ENCODE data around the gene ZNF770. TPM values are rescaled to one million over a fixed set of nuclear protein-coding genes. Genes with fewer than 3 reads are reported as not detected.
A peak's percentile ranks its signal among the peaks of the same experiment; 100 is the strongest.

The ZNF770 gene
- total and polyA plus RNA-seq, 2 of the 4 experiments (the other 2 are of a cell fraction), result 9.4 to 26.5 TPM

DNA sequence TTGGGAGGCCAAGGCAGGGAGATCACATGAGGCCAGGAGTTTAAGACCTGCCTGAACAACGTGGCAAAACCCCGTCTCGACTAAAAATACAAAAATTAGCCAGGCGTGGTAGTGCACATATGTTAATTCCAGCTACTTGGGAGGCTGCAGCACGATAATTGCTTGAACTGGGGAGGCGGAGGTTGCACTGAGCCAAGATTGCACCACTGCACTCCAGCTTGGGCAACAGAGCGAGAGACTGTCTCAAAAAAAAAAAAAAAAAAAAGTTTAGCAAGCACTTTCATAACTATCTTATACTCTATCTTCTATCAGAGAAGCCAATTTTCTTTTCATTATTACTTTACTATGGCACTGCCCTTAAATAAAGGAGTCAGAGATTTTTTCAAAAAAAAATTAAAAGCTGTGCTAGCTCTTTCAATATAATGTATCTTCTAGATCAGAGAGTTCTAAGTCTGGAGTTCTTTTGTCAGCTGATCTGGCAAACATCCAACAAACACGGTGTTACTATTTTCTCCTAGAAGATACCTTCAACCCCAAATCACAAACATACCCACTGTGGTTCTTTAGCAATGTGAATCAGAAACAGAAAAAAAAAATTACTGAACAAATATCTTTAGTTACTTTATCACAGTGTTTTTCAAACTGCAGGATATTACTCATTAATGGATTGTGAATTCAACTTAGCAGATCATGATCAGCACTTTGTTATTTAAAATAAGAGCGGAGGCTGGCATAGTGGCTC, 3.0 kb downstream of the ZNF770 start:
- Histone ChIP-seq H3K4me1 (ENCODE audit: control insufficient read depth, insufficient read depth, low read length) (peaks cover 5% of the 10 kb centered on the region), H3K4me3 (ENCODE audit: insufficient read depth, low read depth, low read length) (no peak overlapping the region)

More for the DNA sequence above, 3.0 kb downstream of the ZNF770 start:
- DNase-seq, result peak; percentile 22
- TF ChIP-seq POLR2A (IDR thresholded peaks at IDR 0.05; ENCODE audit: low read depth, low read length) (no peak), SMC3 (IDR thresholded peaks at IDR 0.05; ENCODE audit: low read depth, low read length) (no peak), FOS (IDR thresholded peaks at IDR 0.05; ENCODE audit: low read depth, low read length) (no peak), MAZ (IDR thresholded peaks at IDR 0.05; ENCODE audit: borderline replicate concordance, low read depth, low read length) (no peak), RFX5 (IDR thresholded peaks at IDR 0.05; ENCODE audit: low read depth, low read length) (no peak), CEBPB (IDR thresholded peaks at IDR 0.05; ENCODE audit: low read depth, low read length) (no peak), RAD21 (IDR thresholded peaks at IDR 0.05; ENCODE audit: low read length) (no peak), BHLHE40 (IDR thresholded peaks at IDR 0.05; ENCODE audit: low read depth, low read length) (no peak), NFE2L2 (IDR thresholded peaks at IDR 0.05; ENCODE audit: low read depth, low read length) (no peak), CHD1 (IDR thresholded peaks at IDR 0.05; ENCODE audit: low read depth, low read length) (no peak), MAFK (IDR thresholded peaks at IDR 0.05; ENCODE audit: low read depth, low read length) (no peak), ELK1 (IDR thresholded peaks at IDR 0.05; ENCODE audit: borderline replicate concordance, low read depth, low read length) (no peak)
- TF ChIP-seq, protein P1, sequence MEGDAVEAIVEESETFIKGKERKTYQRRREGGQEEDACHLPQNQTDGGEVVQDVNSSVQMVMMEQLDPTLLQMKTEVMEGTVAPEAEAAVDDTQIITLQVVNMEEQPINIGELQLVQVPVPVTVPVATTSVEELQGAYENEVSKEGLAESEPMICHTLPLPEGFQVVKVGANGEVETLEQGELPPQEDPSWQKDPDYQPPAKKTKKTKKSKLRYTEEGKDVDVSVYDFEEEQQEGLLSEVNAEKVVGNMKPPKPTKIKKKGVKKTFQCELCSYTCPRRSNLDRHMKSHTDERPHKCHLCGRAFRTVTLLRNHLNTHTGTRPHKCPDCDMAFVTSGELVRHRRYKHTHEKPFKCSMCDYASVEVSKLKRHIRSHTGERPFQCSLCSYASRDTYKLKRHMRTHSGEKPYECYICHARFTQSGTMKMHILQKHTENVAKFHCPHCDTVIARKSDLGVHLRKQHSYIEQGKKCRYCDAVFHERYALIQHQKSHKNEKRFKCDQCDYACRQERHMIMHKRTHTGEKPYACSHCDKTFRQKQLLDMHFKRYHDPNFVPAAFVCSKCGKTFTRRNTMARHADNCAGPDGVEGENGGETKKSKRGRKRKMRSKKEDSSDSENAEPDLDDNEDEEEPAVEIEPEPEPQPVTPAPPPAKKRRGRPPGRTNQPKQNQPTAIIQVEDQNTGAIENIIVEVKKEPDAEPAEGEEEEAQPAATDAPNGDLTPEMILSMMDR (conservative IDR thresholded peaks at IDR 0.05; ENCODE audit: low read depth, low read length), result no peak
- Histone ChIP-seq H3K27me3 (ENCODE audit: control insufficient read depth, insufficient read depth, low read length) (no peaks in the 10 kb centered on the region), H2BK5ac (ENCODE audit: low read depth, low read length, poor library complexity, severe bottlenecking) (no peak overlapping the region), H4K91ac (ENCODE audit: insufficient read depth, low read depth, low read length) (no peak overlapping the region), H3K27ac (ENCODE audit: insufficient read depth, low read length) (no peak overlapping the region), H3K56ac (ENCODE audit: extremely low read depth, insufficient read depth, low read length) (no peak overlapping the region), H2BK120ac (ENCODE audit: low read depth, low read length) (no peak overlapping the region), H3K4ac (ENCODE audit: low read depth, low read length) (no peak overlapping the region), H2AFZ (replicated peaks; ENCODE audit: low read length, poor library complexity) (no peak overlapping the region), H2AK9ac (replicated peaks; ENCODE audit: low read depth, low read length, poor library complexity) (no peak overlapping the region), H3K9me3 (ENCODE audit: control insufficient read depth, insufficient read depth, low read length) (no peaks in the 10 kb centered on the region), H2BK20ac (ENCODE audit: low read depth, low read length) (no peak overlapping the region), H3K23ac (ENCODE audit: low read depth, low read length) (no peak overlapping the region), H2AK5ac (ENCODE audit: low read depth, low read length) (no peak overlapping the region), H3K14ac (replicated peaks; ENCODE audit: low read depth, low read length) (no peak overlapping the region), H3K9ac (ENCODE audit: low read depth, low read length) (no peak overlapping the region), H4K20me1 (ENCODE audit: insufficient read depth, low read length) (peaks cover 9% of the 10 kb centered on the region; the same call in 1 of the 2 replicates), H3K36me3 (ENCODE audit: control insufficient read depth, insufficient read depth, low read length) (peaks cover 8% of the 10 kb centered on the region), H3K4me2 (ENCODE audit: low read depth, low read length) (no peak overlapping the region), H3K79me1 (ENCODE audit: low read depth in 1 of 2, low read length in 2 of 2) (peaks cover 5 to 30% of the 10 kb centered on the region in 2 experiments; a peak in 3 of 4 replicates), H3K18ac (ENCODE audit: low read depth, low read length) (no peak overlapping the region), H3K9me1 (ENCODE audit: insufficient read depth, low read length) (0 out of 2 replicates have a peak, but pooled peaks cover 2% of the 10 kb centered on the region), H4K5ac (ENCODE audit: low read depth, low read length) (no peak overlapping the region), H2BK15ac (ENCODE audit: low read depth, low read length) (no peak overlapping the region), H4K8ac (ENCODE audit: low read depth in 2 of 2, low read length in 2 of 2) (no peak overlapping the region)
- CTCF ChIA-PET, result interaction anchor here (0.9 kb wide), 1 partner anchor 15 kb away, joined by 5 read pairs; the partner anchor contains the start of gene AQR
- POLR2A ChIA-PET (ENCODE audit: unreplicated experiment), result no interaction called here
- no TSS peak for BruUV-seq (replicated peaks)
- intact Hi-C loops (cut with micrococcal nuclease), result loop anchor here (5.0 kb wide), 1 partner anchor 82 kb away; no protein-coding TSS in a partner anchor
- dilution Hi-C loops (cut with HindIII; ENCODE audit: low sequenced_read_pairs, unreplicated experiment), result no loop called here
- in situ Hi-C loops (cut with MboI; ENCODE audit: low sequenced_read_pairs), result no loop called here
- no peak for ATAC-seq (ENCODE audit: low read depth)
- WGBS, 2 experiments (ENCODE audit: extremely low coverage in 2 of 2, insufficient read length in 1 of 2), result 100% methylated on average over 1 of the region's 9 CpGs; no CpG with 5 or more reads in 1 of the 2 experiments
